SK-N-MC (cell line): ENCODE measurements around the gene FERD3L.

Experiments used
- DNase-seq: peaks from one replicate; pipeline ENCODE4 v3.0.0-alpha.2; 2011; ENCODE audit warnings: low read depth, low spot score
- H3K27ac ChIP-seq: fragments of 200-600 bp; sonication (generic); 2 replicates; pipeline ENCODE4 v1.5.1; 2016; ENCODE audit warnings: mixed run types
- H3K36me3 ChIP-seq: fragments of 200-600 bp; sonication (generic); 2 replicates; pipeline ENCODE4 v1.6.1; 2017; ENCODE audit warnings: antibody characterized with exemption, low read length, mixed read lengths; ENCODE audit not compliant: insufficient read depth
- H3K4me3 ChIP-seq: fragments of 200-600 bp; sonication (generic); 2 replicates; pipeline ENCODE4 v1.5.1; 2016
- H3K9ac ChIP-seq: fragments of 200-600 bp; sonication (generic); 2 replicates; pipeline ENCODE4 v1.8.0; 2017; ENCODE audit warnings: mixed run types, mixed read lengths; ENCODE audit not compliant: insufficient read length
- H3K9me3 ChIP-seq: fragments of 200-600 bp; sonication (generic); 2 replicates; pipeline ENCODE4 v1.6.1; 2017; ENCODE audit warnings: low read depth, mild to moderate bottlenecking, antibody characterized with exemption, low read length, moderate library complexity, mixed read lengths
- EZH2 ChIP-seq: fragments of 200-600 bp; sonication (generic); IDR thresholded peaks from one replicate; pipeline ENCODE4 v1.6.1; 2017; ENCODE audit warnings: antibody characterized with exemption
- FOXP2 ChIP-seq: optimal IDR thresholded peaks from 2 replicates; pipeline ENCODE3; 2011; ENCODE audit warnings: mild to moderate bottlenecking, moderate library complexity; ENCODE audit not compliant: insufficient read depth; ENCODE audit errors: extremely low read length, control extremely low read depth
- POLR2AphosphoS5 ChIP-seq: IDR thresholded peaks from 2 replicates; pipeline ENCODE4 v1.6.1; 2012; ENCODE audit warnings: mild to moderate bottlenecking, low read depth, low read length, borderline replicate concordance

Gene FERD3L

GRCh38 chr7:19112274-19113001, 32.8 kb downstream of the FERD3L start:
- Histone ChIP-seq H3K36me3 (peaks cover 67% of the 10 kb centered on the region), H3K27ac (peak overlapping the region; percentile 99), H3K9me3 (no peaks in the 10 kb centered on the region), H3K4me3 (peak overlapping the region; percentile 93), H3K9ac (peak overlapping the region; percentile 99)
- no peak for DNase-seq
- TF ChIP-seq POLR2AphosphoS5: no peak
- TF ChIP-seq FOXP2: no peak
- no peak for TF ChIP-seq EZH2

DNA sequence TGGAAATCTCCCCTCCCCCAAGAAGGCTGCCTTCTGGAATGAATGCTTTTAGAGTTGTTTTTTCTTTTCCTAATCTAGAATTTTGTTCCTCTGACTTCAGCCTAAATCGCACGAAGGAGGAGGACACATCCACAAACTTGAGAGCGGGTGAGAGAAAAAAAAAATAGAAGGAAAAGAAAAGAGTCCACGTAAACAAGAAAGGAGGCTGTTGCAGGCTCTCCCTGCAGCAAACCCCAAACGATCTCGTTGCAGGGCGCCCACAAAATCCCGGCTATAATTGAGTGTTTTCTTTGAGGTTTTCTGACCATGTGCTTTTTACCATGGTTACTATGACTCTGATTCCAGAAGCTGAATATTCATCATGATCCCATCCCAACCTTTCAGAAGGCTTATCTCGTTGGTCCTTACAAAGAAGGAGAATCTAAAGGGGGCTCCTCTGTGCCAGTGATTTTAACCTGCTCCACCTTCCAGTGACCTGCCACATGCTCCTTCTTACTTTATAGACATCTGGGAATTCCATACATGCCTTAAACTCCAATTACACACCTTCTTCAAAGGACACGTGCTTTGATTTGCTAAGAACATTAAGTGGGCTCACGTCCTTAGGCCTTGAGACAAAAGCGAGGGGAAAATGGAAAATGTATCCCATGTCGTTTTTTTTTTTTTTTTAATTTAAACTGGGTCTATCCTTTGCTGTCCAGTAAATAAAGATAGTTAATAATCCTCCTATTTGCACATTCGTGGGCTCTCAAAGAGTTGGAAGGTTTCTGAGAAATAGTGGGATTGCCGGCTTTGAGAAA, 33.5 kb downstream of the FERD3L start:
- Histone ChIP-seq H3K27ac (peak overlapping the region; percentile 99), H3K9me3 (no peaks in the 10 kb centered on the region), H3K36me3 (peaks cover 65% of the 10 kb centered on the region), H3K4me3 (peak overlapping the region; percentile 93), H3K9ac (peak overlapping the region; percentile 99)
- DNase-seq: no peak
- TF ChIP-seq POLR2AphosphoS5: no peak; the same call in none of the 2 replicates
- TF ChIP-seq FOXP2: no peak
- TF ChIP-seq EZH2: no peak

GRCh38 chr7:19110776-19111175, 34.4 kb downstream of the FERD3L start:
- H3K4me3 ChIP-seq: peak overlapping the region; percentile 93
- no peaks in the 10 kb centered on the region for H3K9me3 ChIP-seq
- peak overlapping the region; percentile 99 for H3K9ac ChIP-seq
- DNase-seq: no peak
- no peak for TF ChIP-seq FOXP2
- no peak; the same call in 1 of the 2 replicates for TF ChIP-seq POLR2AphosphoS5
- no peak for TF ChIP-seq EZH2
- peaks cover 56% of the 10 kb centered on the region for H3K36me3 ChIP-seq
- H3K27ac ChIP-seq: peak overlapping the region; percentile 99

- peak overlapping the region; percentile 93 for H3K4me3 ChIP-seq
- H3K9ac ChIP-seq: peak overlapping the region; percentile 79
- no peaks in the 10 kb centered on the region for H3K9me3 ChIP-seq
- H3K27ac ChIP-seq: peak overlapping the region; percentile 99
- H3K36me3 ChIP-seq: peaks cover 50% of the 10 kb centered on the region
- DNase-seq: no peak
- no peak for TF ChIP-seq EZH2
- no peak for TF ChIP-seq FOXP2
- TF ChIP-seq POLR2AphosphoS5: no peak; the same call in 1 of the 2 replicates
These were observed 35.0 kb downstream of the FERD3L start for GRCh38 chr7:19110026-19110730.

GRCh38 chr7:19109000-19109946, 35.9 kb downstream of the FERD3L start:
- Histone ChIP-seq H3K9ac (peak overlapping the region; percentile 79), H3K36me3 (peaks cover 45% of the 10 kb centered on the region), H3K27ac (peak overlapping the region; percentile 99), H3K9me3 (no peaks in the 10 kb centered on the region), H3K4me3 (peak overlapping the region; percentile 93)
- TF ChIP-seq FOXP2 (no peak), POLR2AphosphoS5 (no peak), EZH2 (no peak)
- DNase-seq: no peak

GRCh38 chr7:19107356-19108146, 37.7 kb downstream of the FERD3L start:
- Histone ChIP-seq H3K9ac (peak overlapping the region; percentile 79), H3K36me3 (peaks cover 28% of the 10 kb centered on the region), H3K27ac (peak overlapping the region; percentile 99), H3K4me3 (peak overlapping the region; percentile 93), H3K9me3 (no peaks in the 10 kb centered on the region)
- TF ChIP-seq EZH2 (no peak), FOXP2 (no peak), POLR2AphosphoS5 (no peak)
- DNase-seq: no peak

DNA sequence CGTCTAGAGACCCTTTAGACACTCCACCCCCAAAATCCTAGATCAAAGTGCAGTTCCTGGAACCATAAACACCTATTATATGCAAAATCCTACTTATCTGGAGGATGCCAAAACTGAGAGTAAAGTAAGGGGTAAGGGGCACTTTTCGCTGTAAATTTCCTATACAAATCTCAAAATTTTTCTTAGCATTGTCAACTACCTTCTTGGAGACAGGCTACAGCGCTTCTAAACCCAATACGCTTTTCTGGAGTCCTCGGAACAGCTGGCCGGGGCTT, 38.2 kb downstream of the FERD3L start:
- Histone ChIP-seq H3K27ac (peak overlapping the region; percentile 99), H3K36me3 (peaks cover 23% of the 10 kb centered on the region), H3K4me3 (peak overlapping the region; percentile 93), H3K9ac (peak overlapping the region; percentile 79), H3K9me3 (no peaks in the 10 kb centered on the region)
- TF ChIP-seq EZH2 (no peak), POLR2AphosphoS5 (no peak), FOXP2 (no peak)
- no peak for DNase-seq
